ENCODE data around the gene AP1M1. TPM values are rescaled to one million over a fixed set of nuclear protein-coding genes. Genes with fewer than 3 reads are reported as not detected.

Gene AP1M1
- total and polyA plus RNA-seq, 11 donors: 26.2 to 93.4 (median 47.8) TPM

DNA sequence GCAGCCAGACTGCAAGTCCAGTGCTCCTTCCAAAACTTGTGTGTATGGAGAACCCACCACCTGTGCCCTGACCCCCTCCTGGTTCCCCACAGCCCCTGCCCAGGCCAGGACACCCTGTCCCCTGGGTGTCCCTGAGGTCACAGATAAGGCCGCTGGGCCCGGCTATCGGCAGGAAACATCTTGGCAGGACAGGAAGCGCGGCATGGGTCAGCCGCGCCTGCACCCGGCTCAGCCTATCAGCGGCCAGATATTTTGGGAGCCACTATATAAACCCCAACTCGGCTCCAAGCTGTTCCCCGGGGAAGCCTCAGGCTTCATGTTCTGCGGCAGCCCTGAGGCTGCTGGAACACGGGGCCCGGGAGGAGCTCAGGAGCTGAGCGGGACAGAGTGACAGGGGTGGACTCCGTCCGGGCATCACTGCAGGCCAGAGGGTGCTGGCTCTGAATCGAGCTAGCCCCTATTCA lies 60.8 kb downstream of the AP1M1 start:
- intact Hi-C loops (cut with DNase I): loop anchor here in 8 of 10 donors (1.0 to 5.0 kb wide), 5 partner anchors 25 to 66 kb away; partner anchors contain the start of gene KLF2 (in 6 of the 8)
- peak in 1 of 2 donors; percentile 92 for TF ChIP-seq POLR2A (IDR thresholded peaks at IDR 0.05)
- TF ChIP-seq, protein P1, sequence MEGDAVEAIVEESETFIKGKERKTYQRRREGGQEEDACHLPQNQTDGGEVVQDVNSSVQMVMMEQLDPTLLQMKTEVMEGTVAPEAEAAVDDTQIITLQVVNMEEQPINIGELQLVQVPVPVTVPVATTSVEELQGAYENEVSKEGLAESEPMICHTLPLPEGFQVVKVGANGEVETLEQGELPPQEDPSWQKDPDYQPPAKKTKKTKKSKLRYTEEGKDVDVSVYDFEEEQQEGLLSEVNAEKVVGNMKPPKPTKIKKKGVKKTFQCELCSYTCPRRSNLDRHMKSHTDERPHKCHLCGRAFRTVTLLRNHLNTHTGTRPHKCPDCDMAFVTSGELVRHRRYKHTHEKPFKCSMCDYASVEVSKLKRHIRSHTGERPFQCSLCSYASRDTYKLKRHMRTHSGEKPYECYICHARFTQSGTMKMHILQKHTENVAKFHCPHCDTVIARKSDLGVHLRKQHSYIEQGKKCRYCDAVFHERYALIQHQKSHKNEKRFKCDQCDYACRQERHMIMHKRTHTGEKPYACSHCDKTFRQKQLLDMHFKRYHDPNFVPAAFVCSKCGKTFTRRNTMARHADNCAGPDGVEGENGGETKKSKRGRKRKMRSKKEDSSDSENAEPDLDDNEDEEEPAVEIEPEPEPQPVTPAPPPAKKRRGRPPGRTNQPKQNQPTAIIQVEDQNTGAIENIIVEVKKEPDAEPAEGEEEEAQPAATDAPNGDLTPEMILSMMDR (IDR thresholded peaks at IDR 0.05): no peak
- H3K27ac ChIP-seq: peak overlapping the region; percentile 82 to 99 (median 90)
- no peaks in the 10 kb centered on the region for H3K9me3 ChIP-seq
- H3K27me3 ChIP-seq: no peaks in the 10 kb centered on the region
- DNase-seq (peak; percentile 85 to 90 (median 87)), ATAC-seq (peak; percentile 86 to 90 (median 87))
- no peaks in the 10 kb centered on the region for H3K36me3 ChIP-seq
- peaks cover 3 to 61% (median 28%) of the 10 kb centered on the region in 12 donors for H3K4me1 ChIP-seq
- H3K4me3 ChIP-seq: peak overlapping the region in 7 of 12 donors; percentile 0 to 39 (median 13)
- 18 to 69% (median 22%) methylated on average over 6 to 18 of the region's 18 CpGs for WGBS, 4 donors

- Histone ChIP-seq H3K27me3 (no peaks in the 10 kb centered on the region), H3K9me3 (no peaks in the 10 kb centered on the region), H3K27ac (peak overlapping the region; percentile 82 to 99 (median 90)), H3K36me3 (no peaks in the 10 kb centered on the region), H3K4me3 (peak overlapping the region in 1 of 12 donors; percentile 15), H3K4me1 (peaks cover 3 to 55% (median 28%) of the 10 kb centered on the region in 12 donors)
- DNase-seq (peak in 2 of 5 donors; percentile 57 to 62), ATAC-seq (peak in 1 of 4 donors; percentile 10)
- intact Hi-C loops (cut with DNase I): loop anchor here in 7 of 10 donors (1.0 to 5.0 kb wide), 6 partner anchors 19 to 65 kb away; partner anchors contain the start of gene KLF2 (in 6 of the 7)
- no peak for TF ChIP-seq POLR2A (IDR thresholded peaks at IDR 0.05)
- TF ChIP-seq, protein P1 (IDR thresholded peaks at IDR 0.05): no peak
- WGBS, 4 donors: 73 to 76% (median 75%) methylated on average over 20 to 22 of the region's 22 CpGs
These were observed 61.9 kb downstream of the AP1M1 start for GRCh38 chr19:16259385-16260159.

DNA sequence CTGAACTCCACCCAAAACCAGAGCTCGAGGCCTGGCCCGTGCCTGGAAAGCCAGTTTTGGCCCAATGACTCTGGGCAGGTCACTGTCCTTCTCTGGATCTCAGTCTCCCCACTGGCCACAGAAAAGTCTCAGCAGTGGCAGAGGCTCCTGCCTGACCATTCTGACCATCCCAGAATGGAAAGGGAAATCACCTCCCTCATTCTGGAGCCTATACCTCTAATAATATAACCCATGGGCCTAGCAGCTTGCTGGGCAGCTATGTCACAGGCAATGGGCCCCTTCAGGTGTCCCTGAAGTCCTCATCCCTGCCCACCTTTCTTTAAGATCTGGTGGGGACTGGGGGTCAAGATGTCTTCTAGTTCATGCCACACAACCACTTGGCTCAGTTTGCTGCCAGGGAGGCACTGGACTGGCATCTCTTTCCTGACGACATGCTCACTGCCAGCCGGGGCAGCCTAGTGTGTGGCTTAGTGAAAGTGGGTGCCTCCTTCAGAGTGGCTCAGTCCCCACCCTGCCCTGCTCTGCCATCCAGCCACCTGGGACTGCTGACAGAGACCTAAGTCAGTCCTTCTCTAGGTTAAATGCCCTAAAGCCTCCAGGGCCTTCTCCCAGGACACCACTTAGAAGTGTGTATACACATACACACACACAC lies 62.6 kb downstream of the AP1M1 start:
- TF ChIP-seq, protein P1 (IDR thresholded peaks at IDR 0.05): no peak
- no peak for TF ChIP-seq POLR2A (IDR thresholded peaks at IDR 0.05)
- DNase-seq: peak in 1 of 5 donors; percentile 44
- Histone ChIP-seq H3K27me3 (no peaks in the 10 kb centered on the region), H3K4me1 (peaks cover 3 to 55% (median 28%) of the 10 kb centered on the region in 12 donors), H3K36me3 (no peaks in the 10 kb centered on the region), H3K4me3 (no peak overlapping the region), H3K27ac (peak overlapping the region; percentile 82 to 99 (median 90)), H3K9me3 (no peaks in the 10 kb centered on the region)
- intact Hi-C loops (cut with DNase I): loop anchor here in 1 of 10 donors (2.0 kb wide), 1 partner anchor 19 kb away; no protein-coding TSS in a partner anchor
- WGBS, 4 donors: 88 to 95% (median 91%) methylated on average over 4 of the region's 4 CpGs
- ATAC-seq: no peak

DNA sequence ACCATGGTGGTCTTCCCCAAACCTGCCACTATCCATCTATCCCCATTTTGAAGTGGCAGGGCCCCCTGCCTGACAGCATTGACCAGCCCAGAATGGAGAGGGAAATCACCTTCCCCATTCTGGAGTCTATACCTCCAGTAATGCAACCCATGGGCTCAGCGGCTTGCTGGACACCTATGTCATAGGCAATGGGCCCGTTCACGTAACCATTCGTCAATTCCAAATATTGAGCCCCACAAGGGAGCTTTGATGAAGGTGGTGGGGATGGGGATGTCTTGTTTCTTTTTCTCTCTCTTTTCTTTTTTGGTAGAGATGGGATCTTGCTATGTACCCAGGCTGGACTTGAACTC lies 63.1 kb downstream of the AP1M1 start:
- H3K27me3 ChIP-seq: no peaks in the 10 kb centered on the region
- H3K4me3 ChIP-seq: no peak overlapping the region
- no peak for TF ChIP-seq POLR2A (IDR thresholded peaks at IDR 0.05)
- TF ChIP-seq, protein P1 (IDR thresholded peaks at IDR 0.05): no peak
- no peaks in the 10 kb centered on the region for H3K36me3 ChIP-seq
- H3K4me1 ChIP-seq: peaks cover 3 to 55% (median 28%) of the 10 kb centered on the region in 12 donors
- DNase-seq (peak in 1 of 5 donors; percentile 47), ATAC-seq (no peak)
- peak overlapping the region in 3 of 12 donors; percentile 88 to 89 (median 88) for H3K27ac ChIP-seq
- no peaks in the 10 kb centered on the region for H3K9me3 ChIP-seq
- intact Hi-C loops (cut with DNase I): loop anchor here in 1 of 10 donors (2.0 kb wide), 1 partner anchor 18 kb away; no protein-coding TSS in a partner anchor
- 82 to 99% (median 91%) methylated on average over 4 of the region's 4 CpGs for WGBS, 4 donors

All from heart left ventricle (tissue), 16 donors.